Thyroid gland (tissue), 4 donors: ENCODE results near the gene RRAGB. TPM values are rescaled to one million over a fixed set of nuclear protein-coding genes. Genes with fewer than 3 reads are reported as not detected.
"Not testable (repeated sequence)": the region's sequence is repeated elsewhere in the genome, so short reads cannot be mapped to it uniquely, and the experiment has no call there.

ENCODE experiments used
- DNase-seq, 2 donors: peaks; one replicate each; pipeline ENCODE4 v3.0.0-alpha.2; 2019
- H3K27ac ChIP-seq, 3 donors: fragments of 200-600 bp; sonication (generic); 1 replicate in 2 of 3; 2 replicates in 1 of 3; pipeline ENCODE4 v1.5.1; 2016 to 2019; ENCODE audit warnings: mild to moderate bottlenecking in 1 of 3, moderate library complexity in 1 of 3
- H3K27me3 ChIP-seq: fragments of 200-600 bp; sonication (generic); one replicate; pipeline ENCODE4 v1.5.1; 2019
- H3K36me3 ChIP-seq, 2 donors: fragments of 200-600 bp; sonication (generic); one replicate each; pipeline ENCODE4 v1.5.1; 2016 to 2019
- H3K4me1 ChIP-seq, 2 donors: fragments of 200-600 bp; sonication (generic); one replicate each; pipeline ENCODE4 v1.5.1; 2017 to 2019
- H3K4me3 ChIP-seq, 3 donors: fragments of 200-600 bp; sonication (generic); replicated peaks in 1 of 3; 1 replicate in 2 of 3; 2 replicates in 1 of 3; pipeline ENCODE4 v1.5.1; 2016; ENCODE audit warnings: mild to moderate bottlenecking in 1 of 3
- H3K9me3 ChIP-seq: fragments of 200-600 bp; sonication (generic); one replicate; pipeline ENCODE4 v1.5.1; 2017
- CTCF ChIP-seq, 6 experiments: fragments of 200-600 bp in 3 of 6; fragments of 450-650 bp in 3 of 6; sonication (generic) in 3 of 6; IDR thresholded peaks; one replicate each; pipeline ENCODE4 v1.5.1; 2016 to 2019; ENCODE audit warnings: antibody characterized with exemption in 6 of 6, mild to moderate bottlenecking in 2 of 6, inconsistent platforms in 1 of 6, moderate library complexity in 1 of 6
- POLR2A ChIP-seq, 2 donors: fragments of 450-650 bp; IDR thresholded peaks; one replicate each; pipeline ENCODE4 v1.6.1; 2017; ENCODE audit warnings: antibody characterized with exemption in 2 of 2, mild to moderate bottlenecking in 2 of 2, moderate library complexity in 1 of 2
- WGBS, 2 donors: methylation state at CpG; one replicate each; pipeline ENCODE4 v1.1.5; 2017; 5-methylcytosine and 5-hydroxymethylcytosine counted together
- intact Hi-C: fragments of 100-400 bp; cut with DNase I; formaldehyde crosslinking; loops from one replicate; pipeline ENCODE4 v1.15.1; 2023
- total RNA-seq, 4 donors: library from RNA; depleted of rRNA; stranded (reverse); fragments of >200 nt; gene quantifications; one replicate each; pipeline ENCODE4 v1.2.3, GENCODE V29; 2016

RRAGB gene
- total RNA-seq, 4 donors from 2014 or later: 24.3 to 38.9 (median 35.0) TPM

- H3K27me3 ChIP-seq: no peaks in the 10 kb centered on the region
- DNase-seq: no peak
- intact Hi-C loops: no loop called here
- TF ChIP-seq CTCF (IDR thresholded peaks at IDR 0.05): no peak
- TF ChIP-seq POLR2A (IDR thresholded peaks at IDR 0.05): no peak
- no peaks in the 10 kb centered on the region for H3K4me1 ChIP-seq
- H3K9me3 ChIP-seq: no peaks in the 10 kb centered on the region
- H3K4me3 ChIP-seq: no peak overlapping the region
- H3K27ac ChIP-seq: no peak overlapping the region
- 92 to 94% methylated on average over 2 of the region's 2 CpGs for WGBS, 2 donors
- peaks cover 0 to 6% of the 10 kb centered on the region in 2 donors for H3K36me3 ChIP-seq
Observed at GRCh38 chrX:55742649-55743048, 25.1 kb downstream of the RRAGB start.

- H3K9me3 ChIP-seq, H3K4me1 ChIP-seq, H3K36me3 ChIP-seq, intact Hi-C loops, H3K27ac ChIP-seq, H3K27me3 ChIP-seq, H3K4me3 ChIP-seq, DNase-seq: not testable (repeated sequence)
- no CpG with 5 or more reads among the region's 24 CpGs for WGBS, 2 donors
Observed at GRCh38 chrX:55748463-55748862, 30.9 kb downstream of the RRAGB start.

- Histone ChIP-seq H3K27ac (no peak overlapping the region), H3K9me3 (no peaks in the 10 kb centered on the region), H3K36me3 (no peaks in the 10 kb centered on the region), H3K4me3 (no peak overlapping the region), H3K27me3 (no peaks in the 10 kb centered on the region), H3K4me1 (no peaks in the 10 kb centered on the region)
- intact Hi-C loops: no loop called here
- 91 to 100% methylated on average over 1 of the region's 1 CpG for WGBS, 2 donors
- no peak for TF ChIP-seq CTCF (IDR thresholded peaks at IDR 0.05)
- no peak for TF ChIP-seq POLR2A (IDR thresholded peaks at IDR 0.05)
- no peak for DNase-seq
Observed at GRCh38 chrX:55750256-55750655, 32.7 kb downstream of the RRAGB start.

GRCh38 chrX:55754861-55755294, 37.3 kb downstream of the RRAGB start:
- H3K27me3 ChIP-seq: no peaks in the 10 kb centered on the region
- no peak overlapping the region for H3K4me3 ChIP-seq
- intact Hi-C loops: no loop called here
- H3K4me1 ChIP-seq: no peaks in the 10 kb centered on the region
- DNase-seq: no peak
- WGBS, 2 donors: 89 to 90% methylated on average over 3 of the region's 3 CpGs
- H3K27ac ChIP-seq: no peak overlapping the region
- no peaks in the 10 kb centered on the region for H3K9me3 ChIP-seq
- H3K36me3 ChIP-seq: no peaks in the 10 kb centered on the region
- TF ChIP-seq POLR2A (IDR thresholded peaks at IDR 0.05): no peak
- TF ChIP-seq CTCF (IDR thresholded peaks at IDR 0.05): no peak

- intact Hi-C loops: no loop called here
- no peaks in the 10 kb centered on the region for H3K27me3 ChIP-seq
- H3K4me1 ChIP-seq: no peaks in the 10 kb centered on the region
- H3K4me3 ChIP-seq: no peak overlapping the region
- no peak overlapping the region for H3K27ac ChIP-seq
- DNase-seq: no peak
- TF ChIP-seq POLR2A (IDR thresholded peaks at IDR 0.05): no peak
- no peak for TF ChIP-seq CTCF (IDR thresholded peaks at IDR 0.05)
- no peaks in the 10 kb centered on the region for H3K36me3 ChIP-seq
- no peaks in the 10 kb centered on the region for H3K9me3 ChIP-seq
- WGBS, 2 donors: 90 to 97% methylated on average over 4 of the region's 4 CpGs
Observed at GRCh38 chrX:55758033-55758432, 40.5 kb downstream of the RRAGB start.

GRCh38 chrX:55759478-55759877, 41.9 kb downstream of the RRAGB start:
- TF ChIP-seq POLR2A (IDR thresholded peaks at IDR 0.05) (no peak), CTCF (IDR thresholded peaks at IDR 0.05) (no peak)
- Histone ChIP-seq H3K4me1 (no peaks in the 10 kb centered on the region), H3K27me3 (no peaks in the 10 kb centered on the region), H3K4me3 (no peak overlapping the region), H3K9me3 (no peaks in the 10 kb centered on the region), H3K36me3 (no peaks in the 10 kb centered on the region), H3K27ac (no peak overlapping the region)
- no peak for DNase-seq
- 92 to 95% methylated on average over 1 of the region's 1 CpG for WGBS, 2 donors
- intact Hi-C loops: no loop called here
